Stimulated activated CD4-positive, alpha-beta T cell treated with anti-CD3 and anti-CD28 coated beads, Interleukin-12 subunit alpha, Interleukin-12 subunit beta, amount 100 ng/mL, for 4 hours (primary cell): ENCODE measurements around the gene IMMP2L.
"Not testable (repeated sequence)": the region's sequence is repeated elsewhere in the genome, so short reads cannot be mapped to it uniquely, and the experiment has no call there.

ENCODE experiments used
- DNase-seq: peaks from one replicate; pipeline ENCODE4 v3.0.0-alpha.2; 2020

IMMP2L gene

DNA sequence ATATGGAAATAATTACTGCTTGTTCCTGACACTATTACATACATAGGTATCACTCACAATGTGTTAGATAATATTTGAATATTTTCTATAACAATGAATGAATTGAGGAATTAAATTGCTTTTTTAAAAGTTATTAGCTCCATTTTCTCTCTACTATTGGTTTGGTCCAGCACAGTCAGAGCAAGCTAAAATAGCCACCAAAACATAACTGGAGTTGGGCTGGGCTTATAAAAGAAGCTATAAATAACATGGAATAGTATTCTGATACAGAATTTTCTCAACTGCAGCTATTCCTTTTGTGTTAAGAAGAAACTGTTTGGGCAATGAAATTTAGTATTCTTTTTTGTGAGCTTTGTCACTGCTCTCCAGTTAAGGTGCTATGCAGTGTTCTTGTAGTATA, 614.0 kb downstream of the IMMP2L start:
- DNase-seq: no peak

- DNase-seq: no peak
Observed at GRCh38 chr7:110947408-110947807, 614.9 kb downstream of the IMMP2L start.

GRCh38 chr7:110944966-110945644, 617.2 kb downstream of the IMMP2L start:
- no peak for DNase-seq

GRCh38 chr7:110944448-110944847, 617.8 kb downstream of the IMMP2L start:
- no peak for DNase-seq

GRCh38 chr7:110943701-110944345, 618.5 kb downstream of the IMMP2L start:
- no peak for DNase-seq

- no peak for DNase-seq
Observed at GRCh38 chr7:110941385-110941784, 620.9 kb downstream of the IMMP2L start.

GRCh38 chr7:110940756-110941155, 621.5 kb downstream of the IMMP2L start:
- no peak for DNase-seq

DNA sequence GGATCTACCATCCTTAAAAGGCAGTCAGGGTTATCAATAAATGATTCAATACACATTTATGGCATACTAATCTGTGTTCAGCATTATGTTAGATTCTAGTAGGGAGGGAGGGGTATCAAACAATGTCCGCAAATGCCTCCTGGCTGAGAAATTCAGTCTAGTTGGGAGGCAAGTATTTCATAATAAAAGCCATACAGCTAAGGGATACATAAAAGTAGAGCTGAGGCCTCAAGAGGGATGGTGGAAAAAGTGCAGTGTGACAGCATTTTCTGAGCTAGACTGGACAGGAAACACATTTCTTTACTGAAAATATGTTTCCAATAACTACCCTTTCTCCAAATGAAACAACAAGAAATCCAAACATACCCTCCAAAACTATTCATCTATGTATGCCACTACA, 624.1 kb downstream of the IMMP2L start:
- DNase-seq: no peak

DNA sequence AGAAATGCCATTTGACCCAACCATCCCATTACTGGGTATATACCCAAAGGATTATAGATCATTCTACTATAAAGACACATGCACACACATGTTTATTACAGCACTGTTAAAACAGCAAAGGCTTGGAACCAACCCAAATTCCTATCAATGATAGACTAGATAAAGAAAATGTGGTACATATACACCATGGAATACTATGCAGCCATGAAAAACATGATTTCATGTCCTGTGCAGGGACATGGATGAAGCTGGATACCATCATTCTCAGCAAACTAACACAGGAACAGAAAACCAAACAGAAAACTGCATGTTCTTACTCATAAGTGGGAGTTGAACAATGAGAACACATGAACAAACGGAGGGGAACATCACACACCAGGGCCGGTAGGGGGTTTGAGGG, 625.6 kb downstream of the IMMP2L start:
- not testable (repeated sequence) for DNase-seq

DNA sequence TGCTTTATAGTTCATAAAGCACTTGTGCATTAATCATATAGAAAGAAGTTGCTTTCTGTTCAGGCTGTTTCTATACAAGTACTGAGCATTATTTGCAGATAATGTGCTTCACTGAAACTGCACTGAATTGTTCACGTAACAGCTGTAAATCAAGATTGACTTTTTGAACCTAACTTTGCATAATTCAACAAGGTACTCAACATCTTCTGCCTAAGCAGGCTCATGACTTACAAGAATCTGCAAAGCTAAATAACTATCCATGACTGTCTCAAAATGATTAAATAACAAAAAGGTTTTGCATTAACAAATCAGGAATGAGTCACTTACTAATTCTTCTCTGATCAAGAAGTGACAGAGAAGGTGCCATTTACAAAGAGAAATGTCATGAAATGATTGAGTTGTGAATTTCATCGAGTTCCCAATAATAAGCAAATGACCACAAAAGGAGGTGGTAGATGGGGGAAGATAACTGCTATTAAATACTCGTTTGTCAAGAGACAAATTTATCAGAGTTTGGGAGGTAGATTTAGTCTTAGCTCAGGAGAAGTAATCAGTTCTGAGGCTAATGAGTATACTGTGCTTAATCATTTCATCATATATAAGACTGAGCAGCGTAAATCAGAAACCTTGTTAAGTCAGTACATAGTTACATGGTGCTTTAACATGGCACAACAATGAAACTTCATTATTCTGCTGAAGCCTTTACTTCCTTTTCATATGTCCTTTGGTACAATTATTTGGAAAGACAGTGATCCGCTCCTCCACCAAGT, 632.6 kb downstream of the IMMP2L start:
- no peak for DNase-seq

- no peak for DNase-seq
Observed at GRCh38 chr7:110922906-110923305, 639.4 kb downstream of the IMMP2L start.

- no peak for DNase-seq
Observed at GRCh38 chr7:110921595-110922151, 640.6 kb downstream of the IMMP2L start.

- DNase-seq: no peak
Observed at GRCh38 chr7:110918949-110919548, 643.2 kb downstream of the IMMP2L start.

DNA sequence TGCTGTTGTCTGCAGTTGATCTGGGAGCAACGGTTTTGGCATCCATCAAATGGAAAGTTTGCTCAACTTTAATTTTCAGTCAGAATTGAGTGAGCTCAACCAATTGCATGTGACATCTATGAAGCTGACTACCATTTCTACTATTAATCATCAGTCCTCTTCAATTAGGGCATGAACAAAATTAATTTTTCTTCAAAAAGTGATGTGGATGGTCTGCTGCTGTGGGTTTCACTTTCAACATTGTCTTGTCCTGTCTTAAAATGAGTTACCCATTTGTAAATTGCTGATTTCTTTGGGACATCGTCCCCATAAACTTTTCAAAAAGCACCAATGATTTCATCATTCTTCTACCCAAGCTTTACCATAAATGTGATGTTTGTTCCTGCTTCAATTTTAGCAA, 648.0 kb downstream of the IMMP2L start:
- DNase-seq: no peak

GRCh38 chr7:110911632-110912031, 650.7 kb downstream of the IMMP2L start:
- DNase-seq: no peak

DNA sequence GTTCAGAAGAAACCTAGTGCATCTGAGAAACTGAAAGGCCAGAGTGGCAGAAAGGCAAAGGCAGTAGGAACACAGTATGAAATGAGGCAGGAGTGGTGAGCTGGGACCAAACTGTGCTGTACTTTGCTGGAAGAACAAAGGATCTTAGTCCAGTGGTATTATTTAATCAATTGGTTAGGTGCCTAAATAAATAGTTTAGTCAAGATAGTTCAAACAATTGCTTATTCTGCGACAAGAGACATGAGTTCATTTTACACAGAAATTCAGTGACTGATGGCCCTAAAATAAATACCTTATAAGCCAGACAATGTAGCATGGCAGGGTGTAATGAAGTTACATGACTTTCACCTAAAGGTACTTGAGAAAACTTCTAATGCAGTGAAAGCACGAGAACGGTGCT, 653.2 kb downstream of the IMMP2L start:
- DNase-seq: no peak

DNA sequence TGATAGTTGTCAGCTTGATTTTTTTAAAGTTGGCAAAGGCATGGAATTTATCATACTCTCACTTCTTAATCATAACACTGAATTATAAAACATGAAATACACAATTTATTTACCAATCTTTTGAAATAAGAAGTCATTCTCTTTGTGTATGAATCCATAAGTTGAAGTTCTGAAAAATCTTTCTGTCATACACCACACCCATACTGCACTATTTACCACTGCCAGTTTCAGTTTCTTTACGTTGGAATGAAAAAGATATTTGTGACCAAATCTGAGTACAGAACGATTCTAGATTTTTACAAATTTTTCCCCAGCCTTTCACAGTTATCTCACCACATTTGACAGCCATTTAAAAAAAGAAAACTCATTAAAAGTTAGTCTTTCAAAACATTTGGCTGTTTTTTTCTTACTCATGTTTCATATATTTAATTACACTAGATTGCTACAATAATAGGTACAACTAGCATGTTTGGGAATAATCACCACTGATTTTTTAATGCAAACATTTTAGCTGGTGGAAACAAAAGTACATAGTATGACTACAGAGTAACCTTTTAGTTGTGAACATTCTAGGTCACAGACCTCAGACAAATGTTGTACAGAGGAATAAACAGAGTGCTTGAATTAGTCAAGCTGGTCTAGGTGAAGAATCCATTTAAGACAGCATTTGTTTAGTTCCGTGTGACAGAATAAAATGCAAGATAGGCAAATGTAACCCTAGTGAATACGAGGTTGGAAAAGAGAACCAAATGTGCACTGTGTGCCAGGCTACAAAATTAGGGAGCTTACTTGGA, 656.3 kb downstream of the IMMP2L start:
- no peak for DNase-seq

DNA sequence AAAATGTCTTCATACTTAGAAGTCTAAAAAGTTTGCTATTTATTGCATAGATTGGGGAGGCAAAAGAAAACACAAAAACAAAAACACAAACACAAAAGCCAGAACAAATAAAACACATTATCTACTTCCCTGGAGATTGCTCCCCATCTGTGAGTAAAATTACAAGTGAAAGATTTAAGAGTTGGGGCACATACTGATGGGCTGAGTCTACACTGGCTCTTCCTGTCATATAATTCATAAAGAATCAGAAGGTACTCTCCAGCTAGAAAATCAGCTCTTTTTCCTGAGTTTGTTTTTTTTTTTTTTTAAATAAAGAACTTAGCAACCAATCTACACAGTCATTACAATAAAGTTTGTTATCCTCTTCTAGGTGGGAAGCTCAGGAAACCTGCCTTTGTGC, 663.8 kb downstream of the IMMP2L start:
- no peak for DNase-seq

DNA sequence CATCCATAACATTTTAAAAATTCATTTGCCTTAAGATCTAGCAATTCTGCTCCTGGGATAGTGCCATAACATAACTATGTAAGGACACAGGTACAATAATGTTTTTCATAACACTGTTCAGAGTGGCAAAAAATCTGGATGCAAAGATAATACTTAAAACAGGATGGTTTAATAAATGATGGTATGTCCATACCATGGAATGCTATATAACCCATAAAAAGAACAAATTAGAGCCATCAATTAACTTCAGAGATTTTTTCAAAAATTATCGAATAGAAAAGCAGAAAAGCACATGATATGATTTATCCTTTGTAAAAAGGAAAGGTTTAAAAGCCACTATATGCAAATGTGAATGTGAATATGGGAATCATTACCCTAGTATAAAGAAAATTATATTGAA, 664.8 kb downstream of the IMMP2L start:
- DNase-seq: no peak

- DNase-seq: no peak
Observed at GRCh38 chr7:110894111-110894510, 668.2 kb downstream of the IMMP2L start.

DNA sequence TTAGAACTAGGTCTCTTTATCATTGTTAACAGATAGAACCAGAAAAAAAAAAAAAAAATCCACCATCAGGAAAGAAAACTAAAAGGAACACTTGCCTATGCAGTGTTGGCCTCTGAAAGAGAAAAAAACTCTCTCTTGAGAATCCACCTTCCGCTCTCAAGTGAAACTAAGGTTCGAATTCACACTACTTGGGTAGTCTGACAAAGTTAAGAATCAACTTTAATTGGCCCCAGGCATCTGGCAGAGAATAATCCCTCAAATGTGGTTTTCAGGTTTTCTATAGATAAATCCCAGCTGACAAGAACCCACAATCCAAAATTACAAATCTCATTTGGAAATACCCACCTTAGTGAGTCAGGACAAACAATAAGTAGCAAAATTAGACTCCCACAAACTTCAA, 671.1 kb downstream of the IMMP2L start:
- no peak for DNase-seq

- no peak for DNase-seq
Observed at GRCh38 chr7:110890101-110890500, 672.2 kb downstream of the IMMP2L start.

- DNase-seq: no peak
Observed at GRCh38 chr7:110889335-110889734, 673.0 kb downstream of the IMMP2L start.
